ENCODE measurements around the gene PLXNB1.

GRCh38 chr3:48427630-48427962 is 2.3 kb downstream of the PLXNB1 start:
- TF ChIP-seq REST (IDR thresholded peaks at IDR 0.05; ENCODE audit: insufficient read depth in 1 of 2, low read depth in 2 of 2, low read length in 2 of 2) (no peak), POLR2AphosphoS5 (IDR thresholded peaks at IDR 0.05; ENCODE audit: low read depth, low read length) (no peak)

Measured in PFSK-1 (cell line).